ENCODE data around the gene JUND.

DNA sequence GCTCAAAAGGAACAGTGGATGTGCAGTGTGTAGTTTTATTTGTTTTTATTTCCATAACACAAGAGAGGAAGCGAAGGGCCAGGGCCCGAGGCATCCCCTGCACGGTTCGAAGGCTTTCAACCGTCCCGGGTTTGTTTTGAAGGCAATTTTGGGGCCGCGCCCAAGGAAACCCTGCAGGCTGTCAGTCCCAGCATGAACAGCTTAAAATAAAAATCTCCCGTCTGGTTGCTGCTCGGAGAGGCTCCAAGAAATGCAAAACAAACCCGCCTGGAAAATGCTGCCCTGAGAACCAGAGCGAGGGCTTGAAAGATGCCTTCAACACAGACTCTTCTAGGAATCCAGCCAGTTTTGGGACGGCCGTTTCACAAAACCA lies 25.5 kb upstream of the JUND start:
- TF ChIP-seq, protein P1, sequence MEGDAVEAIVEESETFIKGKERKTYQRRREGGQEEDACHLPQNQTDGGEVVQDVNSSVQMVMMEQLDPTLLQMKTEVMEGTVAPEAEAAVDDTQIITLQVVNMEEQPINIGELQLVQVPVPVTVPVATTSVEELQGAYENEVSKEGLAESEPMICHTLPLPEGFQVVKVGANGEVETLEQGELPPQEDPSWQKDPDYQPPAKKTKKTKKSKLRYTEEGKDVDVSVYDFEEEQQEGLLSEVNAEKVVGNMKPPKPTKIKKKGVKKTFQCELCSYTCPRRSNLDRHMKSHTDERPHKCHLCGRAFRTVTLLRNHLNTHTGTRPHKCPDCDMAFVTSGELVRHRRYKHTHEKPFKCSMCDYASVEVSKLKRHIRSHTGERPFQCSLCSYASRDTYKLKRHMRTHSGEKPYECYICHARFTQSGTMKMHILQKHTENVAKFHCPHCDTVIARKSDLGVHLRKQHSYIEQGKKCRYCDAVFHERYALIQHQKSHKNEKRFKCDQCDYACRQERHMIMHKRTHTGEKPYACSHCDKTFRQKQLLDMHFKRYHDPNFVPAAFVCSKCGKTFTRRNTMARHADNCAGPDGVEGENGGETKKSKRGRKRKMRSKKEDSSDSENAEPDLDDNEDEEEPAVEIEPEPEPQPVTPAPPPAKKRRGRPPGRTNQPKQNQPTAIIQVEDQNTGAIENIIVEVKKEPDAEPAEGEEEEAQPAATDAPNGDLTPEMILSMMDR (IDR thresholded peaks at IDR 0.05) = no peak
- no peak for TF ChIP-seq POLR2A (IDR thresholded peaks at IDR 0.05)

All from Peyer's patch (tissue), 4 donors.